ENCODE data around the gene FLNB. TPM values are rescaled to one million over a fixed set of nuclear protein-coding genes. Genes with fewer than 3 reads are reported as not detected.

Gene FLNB
- polyA plus RNA-seq, 1 donor from 2014 or later: 10.3 TPM

DNA sequence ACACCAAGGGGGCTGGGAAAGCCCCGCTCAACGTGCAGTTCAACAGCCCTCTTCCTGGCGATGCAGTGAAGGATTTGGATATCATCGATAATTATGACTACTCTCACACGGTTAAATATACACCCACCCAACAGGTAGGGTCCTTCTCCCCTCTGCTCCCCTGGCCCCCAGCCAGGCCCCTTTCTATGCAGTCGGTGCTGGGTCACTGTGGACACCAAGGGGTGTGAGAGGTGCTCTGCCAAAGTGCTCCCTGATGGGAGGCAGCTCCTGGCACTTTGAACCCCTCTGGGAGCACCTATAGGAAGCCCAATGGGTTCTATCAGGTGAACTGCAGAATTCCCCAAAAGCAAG lies 103.9 kb downstream of the FLNB start:
- no peaks in the 10 kb centered on the region for H3K9me3 ChIP-seq (ENCODE audit: low read length)
- no peak overlapping the region for H3K4me2 ChIP-seq (ENCODE audit: low read length)
- H3K27ac ChIP-seq (ENCODE audit: low read length): no peak overlapping the region
- no peaks in the 10 kb centered on the region for H3F3A ChIP-seq (ENCODE audit: insufficient read depth, low read length, poor library complexity, severe bottlenecking)
- H3K9me2 ChIP-seq (ENCODE audit: insufficient read depth, low read length): no peaks in the 10 kb centered on the region
- H3K27me3 ChIP-seq (ENCODE audit: insufficient read depth, low read depth, low read length): no peaks in the 10 kb centered on the region
- no peaks in the 10 kb centered on the region for H3K79me2 ChIP-seq (replicated peaks; ENCODE audit: insufficient read depth, low read length)
- no peak overlapping the region for H3K9ac ChIP-seq (ENCODE audit: low read length)
- no peaks in the 10 kb centered on the region for H4K20me1 ChIP-seq (ENCODE audit: insufficient read depth)
- no peak overlapping the region for H2AFZ ChIP-seq (ENCODE audit: low read depth, low read length)
- TF ChIP-seq, protein P1, sequence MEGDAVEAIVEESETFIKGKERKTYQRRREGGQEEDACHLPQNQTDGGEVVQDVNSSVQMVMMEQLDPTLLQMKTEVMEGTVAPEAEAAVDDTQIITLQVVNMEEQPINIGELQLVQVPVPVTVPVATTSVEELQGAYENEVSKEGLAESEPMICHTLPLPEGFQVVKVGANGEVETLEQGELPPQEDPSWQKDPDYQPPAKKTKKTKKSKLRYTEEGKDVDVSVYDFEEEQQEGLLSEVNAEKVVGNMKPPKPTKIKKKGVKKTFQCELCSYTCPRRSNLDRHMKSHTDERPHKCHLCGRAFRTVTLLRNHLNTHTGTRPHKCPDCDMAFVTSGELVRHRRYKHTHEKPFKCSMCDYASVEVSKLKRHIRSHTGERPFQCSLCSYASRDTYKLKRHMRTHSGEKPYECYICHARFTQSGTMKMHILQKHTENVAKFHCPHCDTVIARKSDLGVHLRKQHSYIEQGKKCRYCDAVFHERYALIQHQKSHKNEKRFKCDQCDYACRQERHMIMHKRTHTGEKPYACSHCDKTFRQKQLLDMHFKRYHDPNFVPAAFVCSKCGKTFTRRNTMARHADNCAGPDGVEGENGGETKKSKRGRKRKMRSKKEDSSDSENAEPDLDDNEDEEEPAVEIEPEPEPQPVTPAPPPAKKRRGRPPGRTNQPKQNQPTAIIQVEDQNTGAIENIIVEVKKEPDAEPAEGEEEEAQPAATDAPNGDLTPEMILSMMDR (IDR thresholded peaks at IDR 0.05; ENCODE audit: poor library complexity, severe bottlenecking): no peak
- TF ChIP-seq EP300 (conservative IDR thresholded peaks at IDR 0.05; ENCODE audit: poor library complexity, severe bottlenecking) (no peak), TAF1 (IDR thresholded peaks at IDR 0.05; ENCODE audit: low read depth) (no peak), EZH2 (IDR thresholded peaks at IDR 0.05; ENCODE audit: borderline replicate concordance, insufficient read depth, low read length, poor library complexity, severe bottlenecking) (no peak), MXI1 (conservative IDR thresholded peaks at IDR 0.05; ENCODE audit: poor library complexity, severe bottlenecking) (no peak), SMC3 (conservative IDR thresholded peaks at IDR 0.05; ENCODE audit: poor library complexity) (no peak), POLR2AphosphoS5 (IDR thresholded peaks at IDR 0.05) (no peak), RAD21 (conservative IDR thresholded peaks at IDR 0.05) (no peak)
- TF ChIP-seq, protein P2, sequence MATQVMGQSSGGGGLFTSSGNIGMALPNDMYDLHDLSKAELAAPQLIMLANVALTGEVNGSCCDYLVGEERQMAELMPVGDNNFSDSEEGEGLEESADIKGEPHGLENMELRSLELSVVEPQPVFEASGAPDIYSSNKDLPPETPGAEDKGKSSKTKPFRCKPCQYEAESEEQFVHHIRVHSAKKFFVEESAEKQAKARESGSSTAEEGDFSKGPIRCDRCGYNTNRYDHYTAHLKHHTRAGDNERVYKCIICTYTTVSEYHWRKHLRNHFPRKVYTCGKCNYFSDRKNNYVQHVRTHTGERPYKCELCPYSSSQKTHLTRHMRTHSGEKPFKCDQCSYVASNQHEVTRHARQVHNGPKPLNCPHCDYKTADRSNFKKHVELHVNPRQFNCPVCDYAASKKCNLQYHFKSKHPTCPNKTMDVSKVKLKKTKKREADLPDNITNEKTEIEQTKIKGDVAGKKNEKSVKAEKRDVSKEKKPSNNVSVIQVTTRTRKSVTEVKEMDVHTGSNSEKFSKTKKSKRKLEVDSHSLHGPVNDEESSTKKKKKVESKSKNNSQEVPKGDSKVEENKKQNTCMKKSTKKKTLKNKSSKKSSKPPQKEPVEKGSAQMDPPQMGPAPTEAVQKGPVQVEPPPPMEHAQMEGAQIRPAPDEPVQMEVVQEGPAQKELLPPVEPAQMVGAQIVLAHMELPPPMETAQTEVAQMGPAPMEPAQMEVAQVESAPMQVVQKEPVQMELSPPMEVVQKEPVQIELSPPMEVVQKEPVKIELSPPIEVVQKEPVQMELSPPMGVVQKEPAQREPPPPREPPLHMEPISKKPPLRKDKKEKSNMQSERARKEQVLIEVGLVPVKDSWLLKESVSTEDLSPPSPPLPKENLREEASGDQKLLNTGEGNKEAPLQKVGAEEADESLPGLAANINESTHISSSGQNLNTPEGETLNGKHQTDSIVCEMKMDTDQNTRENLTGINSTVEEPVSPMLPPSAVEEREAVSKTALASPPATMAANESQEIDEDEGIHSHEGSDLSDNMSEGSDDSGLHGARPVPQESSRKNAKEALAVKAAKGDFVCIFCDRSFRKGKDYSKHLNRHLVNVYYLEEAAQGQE (IDR thresholded peaks at IDR 0.05; ENCODE audit: borderline replicate concordance): no peak
- peaks cover 9% of the 10 kb centered on the region for H3K36me3 ChIP-seq (ENCODE audit: insufficient read depth, low read length)
- no peak overlapping the region for H3K4me3 ChIP-seq (ENCODE audit: low read length)

DNA sequence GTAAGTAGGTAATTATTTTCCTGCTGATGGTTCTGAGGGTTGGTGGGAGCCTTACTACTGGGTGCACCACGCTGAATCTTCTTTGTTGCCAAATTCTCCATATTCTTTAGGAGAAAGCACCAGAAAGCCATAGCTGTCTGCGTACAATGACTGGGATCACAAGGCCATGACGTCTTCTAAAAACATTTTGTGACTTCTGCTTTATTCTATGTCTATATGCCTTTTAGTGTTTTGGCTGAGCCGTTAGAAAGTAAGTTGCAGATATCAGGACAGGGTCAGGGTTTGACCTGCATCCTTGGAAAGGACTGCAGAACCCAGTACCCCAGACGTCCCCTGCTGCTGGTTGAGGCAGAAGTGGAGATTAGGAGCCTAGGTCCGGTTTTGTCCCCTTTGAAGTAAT lies 107.0 kb downstream of the FLNB start:
- no peaks in the 10 kb centered on the region for H3K9me3 ChIP-seq (ENCODE audit: low read length)
- H2AFZ ChIP-seq (ENCODE audit: low read depth, low read length): no peak overlapping the region
- H3K79me2 ChIP-seq (replicated peaks; ENCODE audit: insufficient read depth, low read length): no peaks in the 10 kb centered on the region
- no peaks in the 10 kb centered on the region for H3K27me3 ChIP-seq (ENCODE audit: insufficient read depth, low read depth, low read length)
- H4K20me1 ChIP-seq (ENCODE audit: insufficient read depth): no peaks in the 10 kb centered on the region
- H3K4me2 ChIP-seq (ENCODE audit: low read length): no peak overlapping the region
- H3K9ac ChIP-seq (ENCODE audit: low read length): no peak overlapping the region
- no peaks in the 10 kb centered on the region for H3F3A ChIP-seq (ENCODE audit: insufficient read depth, low read length, poor library complexity, severe bottlenecking)
- H3K27ac ChIP-seq (ENCODE audit: low read length): no peak overlapping the region
- no peak for TF ChIP-seq POLR2AphosphoS5 (IDR thresholded peaks at IDR 0.05)
- TF ChIP-seq SMC3 (conservative IDR thresholded peaks at IDR 0.05; ENCODE audit: poor library complexity): no peak
- no peak for TF ChIP-seq EZH2 (IDR thresholded peaks at IDR 0.05; ENCODE audit: borderline replicate concordance, insufficient read depth, low read length, poor library complexity, severe bottlenecking)
- TF ChIP-seq, protein P2 (IDR thresholded peaks at IDR 0.05; ENCODE audit: borderline replicate concordance): no peak
- TF ChIP-seq EP300 (conservative IDR thresholded peaks at IDR 0.05; ENCODE audit: poor library complexity, severe bottlenecking): no peak
- TF ChIP-seq MXI1 (conservative IDR thresholded peaks at IDR 0.05; ENCODE audit: poor library complexity, severe bottlenecking): no peak
- TF ChIP-seq, protein P1 (IDR thresholded peaks at IDR 0.05; ENCODE audit: poor library complexity, severe bottlenecking): no peak
- no peak for TF ChIP-seq TAF1 (IDR thresholded peaks at IDR 0.05; ENCODE audit: low read depth)
- TF ChIP-seq RAD21 (conservative IDR thresholded peaks at IDR 0.05): no peak
- H3K9me2 ChIP-seq (ENCODE audit: insufficient read depth, low read length): no peaks in the 10 kb centered on the region
- no peak overlapping the region for H3K4me3 ChIP-seq (ENCODE audit: low read length)
- H3K36me3 ChIP-seq (ENCODE audit: insufficient read depth, low read length): no peaks in the 10 kb centered on the region
